Endometrial microvascular endothelial cells (primary cell): ENCODE measurements around the gene ADGRA3. TPM values are rescaled to one million over a fixed set of nuclear protein-coding genes. Genes with fewer than 3 reads are reported as not detected.

Source experiments
- in situ Hi-C: cut with HindIII; loops from 2 replicates; pipeline ENCODE4 v1.10.0; 2017; ENCODE audit warnings: low sequenced_read_pairs, low pct_unique_long_range_greater_than_20kb; ENCODE audit errors: inconsistent ontology term
- total RNA-seq: library from RNA; depleted of rRNA; stranded (reverse); fragments of >200 nt; gene quantifications from one replicate; pipeline ENCODE4 v1.2.3, GENCODE V29; 2015; ENCODE audit errors: inconsistent ontology term

ADGRA3 gene
- total RNA-seq, 1 donor from 2014 or later, result 17.7 TPM

DNA sequence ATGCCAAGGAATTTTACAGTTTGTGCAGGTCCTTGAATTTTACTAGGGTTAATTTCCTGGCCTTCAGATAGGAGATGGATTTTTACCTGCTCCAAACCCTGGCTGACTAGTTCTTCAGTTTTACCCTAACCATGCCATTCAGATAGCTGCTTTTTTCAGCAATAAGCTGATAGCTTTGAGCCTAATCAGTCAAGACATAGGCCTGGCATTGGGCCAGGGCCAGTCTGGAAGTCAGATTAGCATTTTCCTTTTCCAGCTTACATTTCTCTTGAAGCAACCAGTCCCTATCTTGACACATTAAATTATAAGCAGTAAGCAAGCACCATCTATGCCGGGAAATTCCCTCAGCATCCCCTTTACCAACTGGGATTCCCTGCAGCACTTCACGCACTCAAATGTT, 177.1 kb downstream of the ADGRA3 start:
- in situ Hi-C loops, result no loop called here

Other genes starting within 250 kb of the ADGRA3 start
- gene GBA3, start 176.9 kb upstream of the ADGRA3 start, total RNA-seq, result not detected